K562 (cell line): ENCODE measurements around the gene CCDC183. TPM values are rescaled to one million over a fixed set of nuclear protein-coding genes. Genes with fewer than 3 reads are reported as not detected.

Source experiments
- ATAC-seq: fragments of 200-7000 bp; cut with Tn5 transposase; 3 replicates; pipeline ENCODE4 v1.9.1; 2020; ENCODE audit warnings: moderate library complexity
- BruUV-seq: library from RNA; stranded (reverse); fragments of 400-500 nt; replicated peaks from 2 replicates; lab custom pipeline; 2021; lab: Mats Ljungman, UMichigan
- CTCF ChIA-PET: fragments of 300-600 bp; formaldehyde crosslinking; extraction: SDS; loops from one replicate; lab custom pipeline; 2021; ENCODE audit warnings: low intra/inter-chr PET ratio; lab: Yijun Ruan, JAX
- POLR2A ChIA-PET: fragments of 300-600, 350-650 bp; sonication (Branson Sonifier 250); formaldehyde crosslinking; extraction: SDS; loops from one replicate; lab custom pipeline; 2021; ENCODE audit warnings: antibody characterized with exemption, inconsistent platforms; lab: Yijun Ruan, JAX
- DNase-seq, 4 experiments: peaks; one replicate each; pipeline versions ENCODE4 v3.0.0 to v3.0.0-alpha.2; 2011 to 2018; ENCODE audit warnings: low spot score in 3 of 4, mixed read lengths in 3 of 4; ENCODE audit errors: extremely low read depth in 1 of 4
- FAIRE-seq: peaks from 2 replicates; lab custom pipeline; 2011; peaks lifted over from hg19 to GRCh38; lab: Jason Lieb, UNC
- H2AFZ ChIP-seq: 2 replicates; pipeline ENCODE4 v1.6.0; 2011; ENCODE audit warnings: low read depth, low read length, control low read depth, inconsistent platforms
- H3K27ac ChIP-seq: fragments of 200-600 bp; 3 replicates; pipeline ENCODE4 v1.8.0; 2011; ENCODE audit warnings: low read depth, mild to moderate bottlenecking, control low read depth, inconsistent platforms, low read length, moderate library complexity, mixed read lengths; ENCODE audit errors: extremely low read depth
- H3K27me3 ChIP-seq, 2 experiments: fragments of 300-600 bp in 1 of 2; 2 replicates in 1 of 2; 3 replicates in 1 of 2; pipeline versions ENCODE4 v1.6.0 to v1.8.0; 2011; ENCODE audit warnings: inconsistent platforms in 2 of 2, low read length in 2 of 2, mild to moderate bottlenecking in 1 of 2, mixed read lengths in 1 of 2, moderate library complexity in 1 of 2; ENCODE audit not compliant: control insufficient read depth in 2 of 2, insufficient read depth in 2 of 2
- H3K36me3 ChIP-seq: fragments of 300-600 bp; 3 replicates; pipeline ENCODE4 v1.8.0; 2011; ENCODE audit warnings: mild to moderate bottlenecking, low read length, inconsistent platforms; ENCODE audit not compliant: control insufficient read depth, insufficient read depth
- H3K4me1 ChIP-seq, 2 experiments: fragments of 200-600 bp in 1 of 2; replicated peaks in 1 of 2; 2 replicates in 1 of 2; 3 replicates in 1 of 2; pipeline versions ENCODE4 v1.5.1 to v1.8.0; 2011; ENCODE audit warnings: inconsistent platforms in 2 of 2, low read length in 2 of 2, mild to moderate bottlenecking in 1 of 2, mixed read lengths in 1 of 2, moderate library complexity in 1 of 2; ENCODE audit not compliant: control insufficient read depth in 2 of 2, insufficient read depth in 2 of 2
- H3K4me2 ChIP-seq: 2 replicates; pipeline ENCODE4 v1.6.1; 2011; ENCODE audit warnings: low read length, control low read depth, inconsistent platforms, mixed read lengths; ENCODE audit not compliant: insufficient read depth
- H3K4me3 ChIP-seq: fragments of 200-600 bp; sonication (generic), shearing (Covaris generic); 2 replicates; pipeline ENCODE4 v1.5.1; 2016; ENCODE audit warnings: control low read depth, inconsistent platforms
- H3K79me2 ChIP-seq: fragments of 200-600 bp; 3 replicates; pipeline ENCODE4 v1.8.0; 2011; ENCODE audit warnings: low read length, inconsistent platforms; ENCODE audit not compliant: control insufficient read depth, insufficient read depth
- H3K9ac ChIP-seq, 2 experiments: 2 replicates each; pipeline versions ENCODE4 v1.6.0 to v1.6.1; 2011; ENCODE audit warnings: low read depth in 2 of 2, low read length in 2 of 2, control low read depth in 1 of 2, inconsistent platforms in 1 of 2, mild to moderate bottlenecking in 1 of 2, mixed read lengths in 1 of 2; ENCODE audit not compliant: insufficient read depth in 1 of 2
- H3K9me1 ChIP-seq: one replicate; pipeline ENCODE4 v1.6.0; 2011; ENCODE audit warnings: inconsistent platforms, mild to moderate bottlenecking, low read length, moderate library complexity; ENCODE audit not compliant: control insufficient read depth, insufficient read depth
- H3K9me3 ChIP-seq: replicated peaks from 2 replicates; pipeline ENCODE4 v1.5.1; 2011; ENCODE audit warnings: low read depth, low read length, inconsistent platforms; ENCODE audit not compliant: control insufficient read depth, insufficient read depth
- H4K20me1 ChIP-seq: replicated peaks from 2 replicates; pipeline ENCODE4 v1.6.1; 2011; ENCODE audit warnings: low read length, inconsistent platforms, mixed read lengths; ENCODE audit not compliant: control insufficient read depth, insufficient read depth
- CXXC5 ChIP-seq: fragments of 250-450 bp; sonication (Bioruptor Pico); IDR thresholded peaks from 2 replicates; pipeline ENCODE4 v1.8.0; 2022; ENCODE audit warnings: inconsistent platforms, mild to moderate bottlenecking, moderate library complexity
- MITF ChIP-seq: IDR thresholded peaks from 2 replicates; pipeline ENCODE4 v1.6.1; 2014; ENCODE audit warnings: antibody characterized with exemption
- MYC ChIP-seq, 2 experiments: fragments of 250-450 bp in 1 of 2; sonication (Bioruptor Pico) in 1 of 2; IDR thresholded peaks; 2 replicates each; pipeline versions ENCODE4 v1.5.1 to v1.6.1; 2012 to 2021; ENCODE audit warnings: low read depth in 2 of 2, borderline replicate concordance in 1 of 2, improper control_type of control experiment in 1 of 2, low read length in 1 of 2, mild to moderate bottlenecking in 1 of 2, moderate library complexity in 1 of 2
- PRDM10 ChIP-seq: fragments of 450-650 bp; IDR thresholded peaks from 2 replicates; pipeline ENCODE4 v1.6.1; 2018; ENCODE audit not compliant: partially characterized antibody
- YY1 ChIP-seq, 3 experiments: IDR thresholded peaks; 2 replicates each; pipeline ENCODE4 v1.6.1; 2011; ENCODE audit warnings: low read length in 2 of 3, mild to moderate bottlenecking in 2 of 3, moderate library complexity in 2 of 3, borderline replicate concordance in 1 of 3, control low read depth in 1 of 3, low read depth in 1 of 3; ENCODE audit not compliant: insufficient read depth in 3 of 3, insufficient replicate concordance in 2 of 3, control insufficient read depth in 1 of 3, insufficient read length in 1 of 3; ENCODE audit errors: extremely low read depth in 1 of 3
- ZBTB7A ChIP-seq: IDR thresholded peaks from 2 replicates; pipeline ENCODE4 v1.6.1; 2011; ENCODE audit warnings: low read depth, mild to moderate bottlenecking, low read length, moderate library complexity, borderline replicate concordance; ENCODE audit not compliant: control insufficient read depth
- WGBS: fragments of 100-300 bp; shearing (Covaris generic); methylation state at CpG from one replicate; pipeline ENCODE4 v1.1.6; 2016; ENCODE audit warnings: low coverage, mixed read lengths; ENCODE audit not compliant: insufficient coverage; ENCODE audit errors: missing lambda C conversion rate; 5-methylcytosine and 5-hydroxymethylcytosine counted together
- in situ Hi-C: fragments of 300-500 bp; cut with MboI; formaldehyde crosslinking; loops from 4 replicates; pipeline ENCODE4 v1.15.0; 2018; ENCODE audit warnings: inconsistent platforms, mixed read lengths
- intact Hi-C: fragments of 100-400 bp; cut with micrococcal nuclease; formaldehyde crosslinking; loops from 2 replicates; pipeline ENCODE4 v1.14.2; 2022
- polyA plus RNA-seq, 8 experiments: library from polyadenylated mRNA; depleted of rRNA in 4 of 8; stranded (reverse) in 5 of 8; unstranded in 3 of 8; fragments of >200 nt; fragmentation: Nextera tagmentation in 2 of 8; fragmentation: Illumina TruSeq in 1 of 8; extraction: Ambion mirVana in 2 of 8; extraction: Trizol in 1 of 8; gene quantifications; 2 replicates each; pipeline versions ENCODE4 v1.2.1 to v1.2.3, GENCODE V29; 2011 to 2014; ENCODE audit warnings: inconsistent platforms in 1 of 8, missing spikeins in 1 of 8
- total RNA-seq, 7 experiments: library from RNA; depleted of rRNA in 6 of 7; stranded (reverse); fragments of >200 nt in 6 of 7; fragmentation: Illumina TruSeq in 2 of 7; extraction: Trizol in 2 of 7; gene quantifications; 2 replicates each; pipeline versions ENCODE4 v1.2.1 to v1.2.3, GENCODE V29; 2011 to 2021; ENCODE audit warnings: low replicate concordance in 1 of 7
- TF ChIP-seq, protein P1 (sequence below): fragments of 450-650 bp; IDR thresholded peaks from 2 replicates; pipeline ENCODE4 v1.6.1; 2016
- TF ChIP-seq, protein P2 (sequence below): sonication (generic); formaldehyde crosslinking; IDR thresholded peaks from 2 replicates; pipeline ENCODE4 v1.9.0; 2022; ENCODE audit warnings: mild to moderate bottlenecking, missing genetic modification reagents
- TF ChIP-seq, protein P3 (sequence below): fragments of 150-350 bp; conservative IDR thresholded peaks from 2 replicates; pipeline ENCODE4 v1.6.1; 2014; ENCODE audit warnings: low read length

The CCDC183 gene
- total and polyA plus RNA-seq, 9 of the 15 experiments (the other 6 are each of a cell fraction or from before 2014, with no cell fraction given): 0.21 to 0.60 (median 0.29) TPM; not detected in 4

GRCh38 chr9:136769710-136770191 lies 26.4 kb upstream of the CCDC183 start:
- FAIRE-seq (no peak), ATAC-seq (peak; percentile 93), DNase-seq (peak; percentile 67 to 78 (median 72))
- ChIA-PET POLR2A (interaction anchor here (1.1 kb wide), 1 partner anchor 9 kb away, joined by 4 read pairs; no protein-coding TSS in a partner anchor), CTCF (interaction anchor here (0.6 kb wide), 1 partner anchor 15 kb away, joined by 3 read pairs; no protein-coding TSS in a partner anchor)
- BruUV-seq: no TSS peak
- peak overlapping the region; percentile 83 for H2AFZ ChIP-seq
- H3K27ac ChIP-seq: no peak overlapping the region
- in situ Hi-C loops: loop anchor here (5.0 kb wide), 1 partner anchor 268 kb away; no protein-coding TSS in a partner anchor
- WGBS: 14% methylated on average over 5 of the region's 16 CpGs
- H3K27me3 ChIP-seq: peaks cover 0 to 5% of the 10 kb centered on the region in 2 experiments; a peak in 1 of 5 replicates
- peaks cover 11% of the 10 kb centered on the region for H3K9me3 ChIP-seq
- no peaks in the 10 kb centered on the region for H3K79me2 ChIP-seq
- H3K9me1 ChIP-seq: no peaks in the 10 kb centered on the region
- peak overlapping the region in 1 of 2 experiments; percentile 84; a peak in 1 of 4 replicates for H3K9ac ChIP-seq
- no peaks in the 10 kb centered on the region for H3K36me3 ChIP-seq
- H4K20me1 ChIP-seq: no peaks in the 10 kb centered on the region
- intact Hi-C loops: no loop called here
- H3K4me1 ChIP-seq: peaks cover 10 to 20% of the 10 kb centered on the region in 2 experiments; a peak in 4 of 5 replicates
- no peak overlapping the region for H3K4me3 ChIP-seq
- H3K4me2 ChIP-seq: peak overlapping the region; percentile 58
- TF ChIP-seq, protein P1, sequence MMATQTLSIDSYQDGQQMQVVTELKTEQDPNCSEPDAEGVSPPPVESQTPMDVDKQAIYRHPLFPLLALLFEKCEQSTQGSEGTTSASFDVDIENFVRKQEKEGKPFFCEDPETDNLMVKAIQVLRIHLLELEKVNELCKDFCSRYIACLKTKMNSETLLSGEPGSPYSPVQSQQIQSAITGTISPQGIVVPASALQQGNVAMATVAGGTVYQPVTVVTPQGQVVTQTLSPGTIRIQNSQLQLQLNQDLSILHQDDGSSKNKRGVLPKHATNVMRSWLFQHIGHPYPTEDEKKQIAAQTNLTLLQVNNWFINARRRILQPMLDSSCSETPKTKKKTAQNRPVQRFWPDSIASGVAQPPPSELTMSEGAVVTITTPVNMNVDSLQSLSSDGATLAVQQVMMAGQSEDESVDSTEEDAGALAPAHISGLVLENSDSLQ: peak; percentile 33; the same call in 1 of the 2 replicates
- TF ChIP-seq YY1 (IDR thresholded peaks at IDR 0.05; ENCODE audit: borderline replicate concordance in 1 of 3, control insufficient read depth in 1 of 3, extremely low read depth in 1 of 3, insufficient read depth in 3 of 3, insufficient read length in 1 of 3, insufficient replicate concordance in 2 of 3, low read depth in 1 of 3, low read length in 2 of 3) (peak in 1 of 3 experiments; percentile 50), ZBTB7A (peak; percentile 82; the same call in 1 of the 2 replicates), PRDM10 (no peak), MITF (no peak), MYC (IDR thresholded peaks at IDR 0.05; ENCODE audit: low read depth, low read length) (peak; percentile 59), MYC (CRISPR knock-in tag; IDR thresholded peaks at IDR 0.05; ENCODE audit: borderline replicate concordance, low read depth) (no peak), CXXC5 (CRISPR knock-in tag) (peak; percentile 28; the same call in 1 of the 2 replicates)
- TF ChIP-seq, protein P2, sequence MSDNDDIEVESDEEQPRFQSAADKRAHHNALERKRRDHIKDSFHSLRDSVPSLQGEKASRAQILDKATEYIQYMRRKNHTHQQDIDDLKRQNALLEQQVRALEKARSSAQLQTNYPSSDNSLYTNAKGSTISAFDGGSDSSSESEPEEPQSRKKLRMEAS (CRISPR knock-in tag): peak; percentile 60
- TF ChIP-seq, protein P3, sequence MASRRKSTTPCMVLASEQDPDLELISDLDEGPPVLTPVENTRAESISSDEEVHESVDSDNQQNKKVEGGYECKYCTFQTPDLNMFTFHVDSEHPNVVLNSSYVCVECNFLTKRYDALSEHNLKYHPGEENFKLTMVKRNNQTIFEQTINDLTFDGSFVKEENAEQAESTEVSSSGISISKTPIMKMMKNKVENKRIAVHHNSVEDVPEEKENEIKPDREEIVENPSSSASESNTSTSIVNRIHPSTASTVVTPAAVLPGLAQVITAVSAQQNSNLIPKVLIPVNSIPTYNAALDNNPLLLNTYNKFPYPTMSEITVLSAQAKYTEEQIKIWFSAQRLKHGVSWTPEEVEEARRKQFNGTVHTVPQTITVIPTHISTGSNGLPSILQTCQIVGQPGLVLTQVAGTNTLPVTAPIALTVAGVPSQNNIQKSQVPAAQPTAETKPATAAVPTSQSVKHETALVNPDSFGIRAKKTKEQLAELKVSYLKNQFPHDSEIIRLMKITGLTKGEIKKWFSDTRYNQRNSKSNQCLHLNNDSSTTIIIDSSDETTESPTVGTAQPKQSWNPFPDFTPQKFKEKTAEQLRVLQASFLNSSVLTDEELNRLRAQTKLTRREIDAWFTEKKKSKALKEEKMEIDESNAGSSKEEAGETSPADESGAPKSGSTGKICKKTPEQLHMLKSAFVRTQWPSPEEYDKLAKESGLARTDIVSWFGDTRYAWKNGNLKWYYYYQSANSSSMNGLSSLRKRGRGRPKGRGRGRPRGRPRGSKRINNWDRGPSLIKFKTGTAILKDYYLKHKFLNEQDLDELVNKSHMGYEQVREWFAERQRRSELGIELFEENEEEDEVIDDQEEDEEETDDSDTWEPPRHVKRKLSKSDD: no peak
